A549 treated with CpdA at 1 μM for 4 hours (cell line): ENCODE results near the gene PLEKHG2. TPM values are rescaled to one million over a fixed set of nuclear protein-coding genes. Genes with fewer than 3 reads are reported as not detected.

Source experiments
- total RNA-seq: library from RNA; stranded (reverse); fragments of 200-300 nt; extraction: Qiagen RNA extraction; gene quantifications from 5 replicates; pipeline ENCODE4 v1.2.3, GENCODE V29; 2022; ENCODE audit warnings: low read depth

The PLEKHG2 gene
- total RNA-seq = 41.8 to 59.3 TPM (median 48.4 TPM) in 5 replicates

GRCh38 chr19:39412100-39412866, at the start of gene PLEKHG2:
PLEKHG2 (plus strand) TSS chr19:39412669; CDS start chr19:39414087, 1,418 bp downstream.

GRCh38 chr19:39390751-39391437, 21.6 kb upstream of the PLEKHG2 start, which contains the start of the genes MED29 and PAF1:
MED29 (plus strand) TSS chr19:39391378; CDS start chr19:39391423, 45 bp downstream.
PAF1 (minus strand) TSS chr19:39391106; CDS start chr19:39390864, 242 bp downstream.

GRCh38 chr19:39406656-39407409, 5.6 kb upstream of the PLEKHG2 start, which contains the start of gene ZFP36:
ZFP36 (plus strand) TSS chr19:39406847; CDS start chr19:39406905, 58 bp downstream.

GRCh38 chr19:39435499-39436349, 23.3 kb downstream of the PLEKHG2 start, which contains the start of gene RPS16:
RPS16 (minus strand) TSS chr19:39435949; CDS start chr19:39435895, 54 bp downstream.

GRCh38 chr19:39445196-39446111, 33.0 kb downstream of the PLEKHG2 start, which contains the start of gene SUPT5H:
SUPT5H (plus strand) TSS chr19:39445582; CDS start chr19:39445891, 309 bp downstream.

Other genes starting within 250 kb of the PLEKHG2 start
- gene NCCRP1, start 215.7 kb upstream of the PLEKHG2 start, total RNA-seq = 1.4 to 2.0 TPM (median 1.8 TPM) in 5 replicates
- gene SYCN, start 208.4 kb upstream of the PLEKHG2 start, total RNA-seq = not detected in 5 replicates
- gene IFNL3, start 167.7 kb upstream of the PLEKHG2 start, total RNA-seq = not detected in 5 replicates
- not detected in 5 replicates for gene IFNL4, start 163.8 kb upstream of the PLEKHG2 start, total RNA-seq
- gene IFNL2, start 144.3 kb upstream of the PLEKHG2 start, total RNA-seq = not detected in 5 replicates
- 0.06 to 0.23 TPM in 2 of 5 replicates, not detected in the others for gene IFNL1, start 116.3 kb upstream of the PLEKHG2 start, total RNA-seq
- gene LRFN1, start 91.8 kb upstream of the PLEKHG2 start, total RNA-seq = 8.7 to 14.4 TPM (median 12.9 TPM) in 5 replicates
- gene GMFG, start 76.6 kb upstream of the PLEKHG2 start, total RNA-seq = 0.27 to 0.56 TPM (median 0.34 TPM) in 3 of 5 replicates, not detected in the others
- 127 to 187 TPM (median 179 TPM) in 5 replicates for gene SAMD4B, start 70.2 kb upstream of the PLEKHG2 start, total RNA-seq
- gene PAF1, start 21.6 kb upstream of the PLEKHG2 start, total RNA-seq = 68.3 to 76.1 TPM (median 72.8 TPM) in 5 replicates
- gene MED29, start 21.3 kb upstream of the PLEKHG2 start, total RNA-seq = 61.4 to 66.4 TPM (median 62.4 TPM) in 5 replicates
- 43.4 to 72.0 TPM (median 54.4 TPM) in 5 replicates for gene ZFP36, start 5.8 kb upstream of the PLEKHG2 start, total RNA-seq
- gene RPS16, start 23.3 kb downstream of the PLEKHG2 start, total RNA-seq = 5,936 to 7,509 TPM (median 7,147 TPM) in 5 replicates
- 177 to 208 TPM (median 191 TPM) in 5 replicates for gene SUPT5H, start 32.9 kb downstream of the PLEKHG2 start, total RNA-seq
- gene TIMM50, start 68.2 kb downstream of the PLEKHG2 start, total RNA-seq = 168 to 225 TPM (median 213 TPM) in 5 replicates
- gene DLL3, start 86.3 kb downstream of the PLEKHG2 start, total RNA-seq = 7.7 to 11.3 TPM (median 10.4 TPM) in 5 replicates
- gene SELENOV, start 102.5 kb downstream of the PLEKHG2 start, total RNA-seq = not detected in 5 replicates
- 5.9 to 9.3 TPM (median 7.5 TPM) in 5 replicates for gene EID2B, start 120.2 kb downstream of the PLEKHG2 start, total RNA-seq
- 34.9 to 49.9 TPM (median 42.7 TPM) in 5 replicates for gene EID2, start 127.5 kb downstream of the PLEKHG2 start, total RNA-seq
- gene LGALS13, start 189.9 kb downstream of the PLEKHG2 start, total RNA-seq = not detected in 5 replicates
- not detected in 5 replicates for gene LGALS16, start 243.2 kb downstream of the PLEKHG2 start, total RNA-seq